Measurements from ENCODE around the gene TAS2R4.

DNA sequence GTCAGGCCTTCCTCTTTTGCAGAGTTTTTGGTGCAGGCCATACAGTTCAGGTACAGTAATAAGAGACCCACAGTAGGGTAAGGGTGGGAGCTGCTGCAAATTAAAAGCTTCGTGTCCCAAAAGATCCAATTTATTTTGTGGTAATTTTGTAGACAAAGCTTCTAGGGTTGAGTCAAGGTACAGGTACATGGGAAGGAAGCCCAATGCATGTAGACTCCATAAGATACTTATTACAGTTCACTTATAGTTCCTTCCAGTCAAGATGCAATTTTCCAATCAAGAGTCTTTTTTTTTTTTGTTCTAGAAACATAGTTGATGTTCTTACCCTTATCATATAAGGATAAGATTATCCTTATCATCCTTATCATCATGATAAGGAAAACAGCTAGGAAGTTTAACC lies at the start of gene TAS2R4:
- TF ChIP-seq, protein P1, sequence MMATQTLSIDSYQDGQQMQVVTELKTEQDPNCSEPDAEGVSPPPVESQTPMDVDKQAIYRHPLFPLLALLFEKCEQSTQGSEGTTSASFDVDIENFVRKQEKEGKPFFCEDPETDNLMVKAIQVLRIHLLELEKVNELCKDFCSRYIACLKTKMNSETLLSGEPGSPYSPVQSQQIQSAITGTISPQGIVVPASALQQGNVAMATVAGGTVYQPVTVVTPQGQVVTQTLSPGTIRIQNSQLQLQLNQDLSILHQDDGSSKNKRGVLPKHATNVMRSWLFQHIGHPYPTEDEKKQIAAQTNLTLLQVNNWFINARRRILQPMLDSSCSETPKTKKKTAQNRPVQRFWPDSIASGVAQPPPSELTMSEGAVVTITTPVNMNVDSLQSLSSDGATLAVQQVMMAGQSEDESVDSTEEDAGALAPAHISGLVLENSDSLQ (IDR thresholded peaks at IDR 0.05) = no peak
- no peak for TF ChIP-seq BHLHE40 (IDR thresholded peaks at IDR 0.05; ENCODE audit: borderline replicate concordance)
- TF ChIP-seq SUZ12 (IDR thresholded peaks at IDR 0.05) = no peak
- no peak for TF ChIP-seq NFRKB (IDR thresholded peaks at IDR 0.05)
- TF ChIP-seq FOXK2 (IDR thresholded peaks at IDR 0.05) = no peak
- TF ChIP-seq SP1 (IDR thresholded peaks at IDR 0.05) = no peak
- TF ChIP-seq FOXA1 (IDR thresholded peaks at IDR 0.05) = no peak
- TF ChIP-seq HDGF (IDR thresholded peaks at IDR 0.05; ENCODE audit: borderline replicate concordance) = no peak
- TF ChIP-seq ELF4 (IDR thresholded peaks at IDR 0.05) = no peak
- TF ChIP-seq ARNT (IDR thresholded peaks at IDR 0.05) = no peak
- no peak for TF ChIP-seq FOXM1 (IDR thresholded peaks at IDR 0.05; ENCODE audit: borderline replicate concordance)
- TF ChIP-seq ZNF384 (IDR thresholded peaks at IDR 0.05) = no peak

Measured in HEK293T (cell line).